NCI-H69 (cell line): ENCODE data around the gene RGMA.

Experiments used
- DNase-seq: peaks from one replicate; lab custom pipeline; 2025; lab: John Stamatoyannopoulos, UW

RGMA gene, protein sequence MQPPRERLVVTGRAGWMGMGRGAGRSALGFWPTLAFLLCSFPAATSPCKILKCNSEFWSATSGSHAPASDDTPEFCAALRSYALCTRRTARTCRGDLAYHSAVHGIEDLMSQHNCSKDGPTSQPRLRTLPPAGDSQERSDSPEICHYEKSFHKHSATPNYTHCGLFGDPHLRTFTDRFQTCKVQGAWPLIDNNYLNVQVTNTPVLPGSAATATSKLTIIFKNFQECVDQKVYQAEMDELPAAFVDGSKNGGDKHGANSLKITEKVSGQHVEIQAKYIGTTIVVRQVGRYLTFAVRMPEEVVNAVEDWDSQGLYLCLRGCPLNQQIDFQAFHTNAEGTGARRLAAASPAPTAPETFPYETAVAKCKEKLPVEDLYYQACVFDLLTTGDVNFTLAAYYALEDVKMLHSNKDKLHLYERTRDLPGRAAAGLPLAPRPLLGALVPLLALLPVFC

GRCh38 chr15:93088981-93089726, at the start of gene RGMA:
Gene RGMA (minus strand): TSS chr15:93089211. CDS start chr15:93088932, 279 bp downstream.
- peak; percentile 47 for DNase-seq

DNA sequence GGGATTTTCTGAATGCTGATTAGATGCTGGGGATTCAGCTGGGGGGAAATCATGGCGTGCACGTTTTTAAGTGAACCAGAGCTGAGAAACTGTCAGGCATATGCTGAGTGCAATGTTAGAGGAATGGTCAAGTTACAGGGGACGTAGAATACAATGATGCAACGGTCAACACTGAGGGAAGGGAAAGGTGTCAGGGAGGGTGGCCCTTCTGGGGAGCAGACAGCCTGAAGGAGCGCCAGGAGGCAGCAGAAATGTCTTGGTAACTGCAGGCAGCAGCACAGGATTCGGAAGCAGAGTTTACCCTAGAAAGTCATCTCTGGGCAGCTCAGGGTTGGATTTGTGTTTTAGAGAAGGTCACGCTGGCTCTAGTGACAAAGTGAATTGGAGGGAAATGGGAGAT, 47.6 kb upstream of the RGMA start:
- DNase-seq: no peak

GRCh38 chr15:93135997-93136397, 47.0 kb upstream of the RGMA start:
- no peak for DNase-seq

GRCh38 chr15:93135459-93135858, 46.4 kb upstream of the RGMA start:
- DNase-seq: no peak

GRCh38 chr15:93131485-93132095, 42.6 kb upstream of the RGMA start:
- no peak for DNase-seq

DNA sequence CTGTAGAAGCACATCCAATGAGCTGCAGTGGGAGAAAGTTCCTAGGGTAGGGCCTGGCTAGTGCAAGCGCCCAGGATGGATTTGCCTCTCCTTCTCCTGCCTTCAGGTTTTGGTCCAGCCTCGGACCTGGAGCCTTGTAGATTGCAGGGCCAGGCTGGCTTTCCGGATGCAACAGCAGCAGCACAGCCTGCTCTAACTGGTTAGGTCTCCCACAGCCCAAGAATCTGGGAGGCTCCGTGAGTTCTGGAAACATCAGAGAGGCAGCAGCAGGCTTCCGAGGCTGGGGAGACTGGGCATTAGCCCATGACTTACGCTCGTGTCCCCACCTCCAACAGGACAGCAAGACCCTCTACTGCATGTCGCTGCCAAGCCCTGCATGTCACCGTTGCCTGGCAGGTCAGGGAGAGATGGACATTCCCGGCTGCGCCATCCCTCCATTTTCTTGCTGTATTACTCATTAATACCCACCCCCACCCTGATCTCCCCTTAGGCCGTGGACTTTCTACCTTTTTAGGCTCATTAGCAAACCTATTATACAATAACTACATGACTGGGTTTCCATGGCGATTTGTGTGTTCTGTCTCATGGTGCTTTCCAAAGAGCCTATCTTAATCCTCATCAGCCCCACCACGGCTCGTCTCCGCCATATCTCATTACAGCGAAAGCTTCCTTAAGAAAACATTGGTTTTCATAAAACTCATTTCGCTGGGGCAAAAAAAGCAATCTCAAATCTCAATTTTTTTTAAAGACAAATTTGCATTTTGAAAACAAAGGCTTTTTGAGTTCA, 40.9 kb upstream of the RGMA start:
- peak; percentile 16 for DNase-seq

- no peak for DNase-seq
Observed at GRCh38 chr15:93127286-93127685, 38.3 kb upstream of the RGMA start.

DNA sequence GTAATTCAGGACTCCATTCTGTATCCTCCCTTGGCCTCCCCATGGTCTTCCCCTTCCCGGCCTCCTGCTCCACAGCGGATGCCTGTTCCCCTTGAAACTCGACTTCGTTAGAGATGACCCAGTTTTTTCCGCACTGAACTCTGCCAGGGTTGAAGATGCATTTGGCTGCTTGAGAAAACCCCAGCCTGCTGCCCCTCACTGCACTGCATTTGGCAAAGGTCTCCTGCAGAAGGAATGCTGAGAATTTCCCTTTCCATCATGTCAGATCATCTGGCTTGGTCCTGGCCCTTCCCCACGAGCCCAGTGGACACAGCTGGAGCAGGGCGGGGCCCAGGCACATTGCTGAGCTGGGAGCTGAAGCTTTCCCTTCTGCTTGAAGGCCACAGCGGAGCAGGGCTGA, 37.6 kb upstream of the RGMA start:
- DNase-seq: no peak

DNA sequence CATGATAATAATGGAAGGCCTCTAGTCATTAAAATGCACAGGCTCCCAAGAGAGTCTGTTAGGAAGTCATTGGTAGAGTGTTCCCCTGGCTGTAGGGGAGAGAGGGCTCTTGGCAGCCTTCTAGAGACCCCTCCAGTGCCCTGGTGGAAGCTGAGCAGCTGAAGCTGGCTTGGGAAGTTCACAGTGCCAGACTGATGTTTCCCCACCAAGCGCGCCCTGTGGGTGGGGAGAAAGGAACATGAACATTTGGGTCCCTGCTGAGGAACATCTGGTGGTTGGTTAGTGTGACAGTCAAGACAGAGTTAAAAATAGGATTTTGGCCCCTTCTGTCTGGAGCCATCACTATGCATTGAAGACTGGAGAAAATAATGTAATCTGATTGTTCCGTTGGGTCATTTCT, 37.1 kb upstream of the RGMA start:
- peak; percentile 12 for DNase-seq

- no peak for DNase-seq
Observed at GRCh38 chr15:93124126-93124525, 35.1 kb upstream of the RGMA start.

DNA sequence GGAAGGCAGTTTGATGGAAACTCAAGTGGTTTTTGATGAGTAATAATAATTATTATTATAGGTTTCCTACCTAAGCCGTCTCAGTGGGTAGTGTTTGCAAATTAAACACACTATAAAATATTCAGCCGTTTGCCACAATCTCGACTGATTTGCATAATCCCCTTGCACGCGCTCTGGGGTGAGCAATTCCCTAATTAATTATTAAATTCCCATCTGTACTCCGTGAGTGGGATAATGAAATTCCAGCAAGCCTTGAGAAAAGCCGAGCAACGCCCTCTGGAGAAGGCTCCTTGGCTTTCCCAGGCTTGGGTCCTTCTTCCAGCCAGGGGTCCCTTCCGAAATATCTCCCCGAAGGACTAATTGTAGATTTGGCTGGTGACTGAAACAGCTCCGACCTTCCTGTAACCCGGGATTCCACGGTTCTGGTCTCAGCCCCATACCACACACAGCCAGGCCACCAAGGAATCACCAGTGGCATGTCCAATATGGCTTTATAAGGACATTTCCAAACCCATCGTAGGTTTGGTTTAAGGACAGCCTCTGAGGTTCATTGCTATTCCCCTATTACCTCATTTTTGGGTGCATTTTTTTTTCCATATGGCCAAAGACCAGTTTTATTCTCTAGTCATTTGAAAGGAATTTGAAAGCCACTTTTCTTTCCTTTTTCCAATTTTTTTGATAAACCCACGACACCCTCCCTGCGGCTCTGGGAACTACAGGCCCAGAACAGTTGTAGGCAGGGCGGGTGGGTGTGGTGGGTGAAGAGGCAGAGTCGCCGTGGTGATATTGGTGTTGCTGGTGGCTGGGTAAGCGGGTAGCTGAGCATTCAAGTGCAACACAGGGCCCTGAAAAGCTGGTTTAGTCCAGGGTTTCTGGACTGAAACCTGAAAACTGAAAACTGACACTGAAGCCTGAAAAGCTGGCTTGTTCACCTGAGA, 33.2 kb upstream of the RGMA start:
- DNase-seq: peak; percentile 14

GRCh38 chr15:93121107-93121506, 32.1 kb upstream of the RGMA start:
- DNase-seq: peak; percentile 84

DNA sequence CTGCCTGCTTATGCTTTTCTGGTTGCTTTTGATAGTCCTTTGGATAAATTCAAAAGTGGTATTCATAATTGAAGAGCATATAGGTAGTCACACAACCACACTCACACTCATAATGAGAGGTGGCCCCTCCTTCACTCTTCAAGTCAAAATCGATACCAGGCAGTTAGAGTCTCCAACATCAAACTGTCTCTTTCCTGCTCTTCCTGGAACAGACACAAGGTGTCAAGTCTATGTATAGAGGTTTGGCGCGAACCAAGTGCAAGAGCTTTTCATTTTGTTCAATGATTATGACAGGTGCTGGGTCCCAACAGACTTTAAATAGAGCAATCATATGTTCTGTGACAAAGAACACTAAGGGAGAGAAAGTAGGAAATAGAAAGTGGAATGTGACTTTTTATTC, 29.9 kb upstream of the RGMA start:
- no peak for DNase-seq

GRCh38 chr15:93111451-93111850, 22.4 kb upstream of the RGMA start:
- no peak for DNase-seq

GRCh38 chr15:93110502-93111040, 21.6 kb upstream of the RGMA start:
- no peak for DNase-seq

DNA sequence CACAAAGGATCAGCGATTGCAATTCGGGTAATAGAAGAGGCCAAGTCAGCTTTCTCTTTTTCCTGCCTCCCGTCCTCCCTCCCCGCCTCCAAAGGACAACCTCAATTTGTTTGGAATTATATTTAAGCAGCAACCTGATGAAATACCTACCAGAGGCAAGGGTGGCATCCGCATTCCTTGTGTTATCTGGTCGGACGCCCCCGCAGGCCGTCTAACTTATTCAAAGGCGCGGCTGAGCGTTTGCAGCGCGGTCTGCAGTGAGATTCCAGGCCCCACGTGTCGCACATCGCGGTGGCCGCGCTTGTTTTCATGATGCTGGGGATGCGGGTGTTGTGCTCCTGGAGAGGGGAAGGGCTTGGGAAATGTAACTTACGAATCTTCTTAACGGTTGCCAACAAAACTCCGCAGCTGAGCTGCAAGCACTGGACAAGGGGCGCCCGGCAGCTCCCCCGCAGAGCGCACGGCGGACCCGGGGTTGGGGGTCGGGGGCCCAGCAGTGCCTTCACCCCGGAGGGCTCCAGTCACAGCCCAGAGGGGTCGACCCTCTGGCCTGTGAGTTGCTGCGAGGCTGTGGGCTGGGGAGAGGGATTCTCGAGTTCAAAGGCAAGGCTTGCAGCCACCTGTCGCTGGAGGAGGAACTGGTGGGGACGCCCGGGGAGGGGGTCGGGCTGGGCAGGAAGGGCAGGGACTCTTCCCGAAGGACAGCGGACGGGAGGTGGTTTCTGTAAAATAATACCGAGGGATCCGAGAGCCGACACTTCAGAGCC, 20.5 kb upstream of the RGMA start:
- no peak for DNase-seq

GRCh38 chr15:93107646-93108045, 18.6 kb upstream of the RGMA start:
- no peak for DNase-seq

- DNase-seq: no peak
Observed at GRCh38 chr15:93105485-93105884, 16.5 kb upstream of the RGMA start.

DNA sequence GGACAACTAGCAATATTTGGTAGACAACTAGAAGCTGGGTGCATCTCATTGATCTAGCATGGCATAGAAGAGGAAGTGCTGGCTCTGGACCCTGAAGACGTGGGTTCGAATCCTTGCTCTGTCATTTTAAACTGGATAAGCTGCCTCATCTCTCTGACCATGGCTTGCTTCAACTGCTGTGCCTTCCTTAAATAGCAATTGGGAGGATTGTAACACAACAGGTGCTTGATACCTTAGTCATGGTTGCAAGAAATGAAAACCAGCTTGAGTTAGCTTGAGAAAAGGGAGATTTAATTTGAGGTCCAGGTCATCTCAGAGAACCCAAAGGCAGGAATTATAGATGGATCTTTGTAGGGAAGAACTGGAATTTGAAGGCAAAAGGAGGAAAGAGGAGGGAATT, 14.8 kb upstream of the RGMA start:
- DNase-seq: no peak

DNA sequence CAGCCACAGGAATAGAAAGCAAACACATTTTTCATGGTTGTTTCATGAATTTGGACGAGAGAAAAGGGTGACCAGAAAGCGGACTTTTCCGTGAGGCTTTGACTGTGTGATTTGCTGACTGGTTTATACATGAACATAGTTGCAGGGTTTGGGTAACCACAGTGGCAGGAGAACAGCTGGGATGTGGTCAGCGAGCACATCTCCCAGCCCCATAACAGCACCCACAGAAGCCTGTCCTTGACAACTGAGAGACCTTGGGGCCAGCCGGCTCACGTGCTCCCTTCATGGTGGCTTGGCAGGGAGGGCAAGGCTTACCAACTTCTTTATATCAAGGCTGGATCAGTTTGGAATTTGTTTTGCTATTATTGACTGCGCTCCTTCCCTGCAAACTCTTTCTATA, 13.2 kb upstream of the RGMA start:
- DNase-seq: no peak
